Neural progenitor cell (in vitro differentiated cells): Measurements from ENCODE around the gene GLCCI1. TPM values are rescaled to one million over a fixed set of nuclear protein-coding genes. Genes with fewer than 3 reads are reported as not detected.

ENCODE experiments used
- DNase-seq: peaks from one replicate; pipeline ENCODE4 v3.0.0-alpha.2; 2016; ENCODE audit warnings: low spot score
- H2AFZ ChIP-seq: fragments of 200-600 bp; sonication (generic); replicated peaks from 2 replicates; pipeline ENCODE4 v1.6.1; 2016; ENCODE audit warnings: antibody characterized with exemption
- H3F3A ChIP-seq: fragments of 200-600 bp; sonication (generic); 2 replicates; pipeline ENCODE4 v1.6.1; 2016; ENCODE audit warnings: antibody characterized with exemption, low read depth
- H3K27ac ChIP-seq: fragments of 200-600 bp; sonication (generic); 2 replicates; pipeline ENCODE4 v1.5.1; 2016; ENCODE audit warnings: mild to moderate bottlenecking
- H3K27me3 ChIP-seq: fragments of 200-600 bp; sonication (generic); 2 replicates; pipeline ENCODE4 v1.6.1; 2016; ENCODE audit warnings: mild to moderate bottlenecking, moderate library complexity
- H3K36me3 ChIP-seq: fragments of 200-600 bp; sonication (generic); 2 replicates; pipeline ENCODE4 v1.5.1; 2016
- H3K4me1 ChIP-seq: fragments of 200-600 bp; sonication (generic); 2 replicates; pipeline ENCODE4 v1.6.1; 2016; ENCODE audit warnings: mixed run types
- H3K4me2 ChIP-seq: fragments of 200-600 bp; sonication (generic); 2 replicates; pipeline ENCODE4 v1.6.1; 2016
- H3K4me3 ChIP-seq: fragments of 200-600 bp; sonication (generic); 2 replicates; pipeline ENCODE4 v1.5.1; 2016
- H3K79me2 ChIP-seq: fragments of 200-600 bp; sonication (generic); 2 replicates; pipeline ENCODE4 v1.6.1; 2016; ENCODE audit warnings: low read depth
- H3K9ac ChIP-seq: fragments of 200-600 bp; sonication (generic); 2 replicates; pipeline ENCODE4 v1.6.1; 2016
- H3K9me3 ChIP-seq: fragments of 200-600 bp; sonication (generic); 2 replicates; pipeline ENCODE4 v1.5.1; 2016; ENCODE audit warnings: low read depth
- H4K20me1 ChIP-seq: fragments of 200-600 bp; sonication (generic); 2 replicates; pipeline ENCODE4 v1.6.1; 2016; ENCODE audit warnings: low read depth
- H3K27ac Mint-ChIP-seq: 3 replicates; pipeline ENCODE4 v1.8.0; 2021; ENCODE audit warnings: mixed read lengths
- H3K27me3 Mint-ChIP-seq: 2 replicates; pipeline ENCODE4 v1.8.0; 2022; ENCODE audit warnings: low read depth, mild to moderate bottlenecking, inconsistent platforms, moderate library complexity, mixed read lengths; ENCODE audit not compliant: insufficient read depth
- H3K36me3 Mint-ChIP-seq: 3 replicates; pipeline ENCODE4 v1.8.0; 2021; ENCODE audit warnings: mixed read lengths
- H3K4me1 Mint-ChIP-seq: 3 replicates; pipeline ENCODE4 v1.8.0; 2021; ENCODE audit warnings: mixed read lengths
- H3K4me3 Mint-ChIP-seq: 3 replicates; pipeline ENCODE4 v1.8.0; 2021; ENCODE audit warnings: mild to moderate bottlenecking, moderate library complexity, mixed read lengths
- H3K9me3 Mint-ChIP-seq: 3 replicates; pipeline ENCODE4 v1.8.0; 2020; ENCODE audit warnings: mixed read lengths
- CTCF ChIP-seq: fragments of 200-600 bp; sonication (generic); IDR thresholded peaks from 2 replicates; pipeline ENCODE4 v1.5.1; 2017; ENCODE audit warnings: antibody characterized with exemption, mild to moderate bottlenecking
- EZH2 ChIP-seq: fragments of 200-600 bp; sonication (generic); IDR thresholded peaks from 2 replicates; pipeline ENCODE4 v1.6.1; 2017; ENCODE audit warnings: antibody characterized with exemption, mild to moderate bottlenecking, moderate library complexity
- EZH2phosphoT487 ChIP-seq: fragments of 200-600 bp; sonication (generic); IDR thresholded peaks from 2 replicates; pipeline ENCODE4 v1.6.1; 2017; ENCODE audit warnings: antibody characterized with exemption
- total RNA-seq: library from RNA; depleted of rRNA; stranded (reverse); fragments of >200 nt; gene quantifications from 2 replicates; pipeline ENCODE4 v1.2.3, GENCODE V29; 2015; ENCODE audit warnings: low replicate concordance

Gene GLCCI1
- total RNA-seq, 1 donor from 2014 or later: 78.0 TPM

GRCh38 chr7:8128449-8129317, 160.1 kb downstream of the GLCCI1 start:
- no peak overlapping the region for H3K9ac ChIP-seq
- peaks cover 4% of the 10 kb centered on the region for H3K27me3 Mint-ChIP-seq
- H3K4me1 ChIP-seq: peaks cover 3% of the 10 kb centered on the region
- DNase-seq: no peak
- peaks cover 2% of the 10 kb centered on the region for H3K9me3 Mint-ChIP-seq
- H3K79me2 ChIP-seq: no peaks in the 10 kb centered on the region
- H3K27ac Mint-ChIP-seq: no peak overlapping the region
- H3K4me2 ChIP-seq: no peak overlapping the region
- no peaks in the 10 kb centered on the region for H3K9me3 ChIP-seq
- H2AFZ ChIP-seq: peak overlapping the region; percentile 68
- no peaks in the 10 kb centered on the region for H3K36me3 Mint-ChIP-seq
- no peaks in the 10 kb centered on the region for H3K27me3 ChIP-seq
- TF ChIP-seq EZH2: no peak
- TF ChIP-seq CTCF: no peak
- TF ChIP-seq EZH2phosphoT487: no peak
- no peaks in the 10 kb centered on the region for H3F3A ChIP-seq
- H3K27ac ChIP-seq: no peak overlapping the region
- no peak overlapping the region for H3K4me3 ChIP-seq
- H3K4me3 Mint-ChIP-seq: no peak overlapping the region
- peaks cover 6% of the 10 kb centered on the region for H3K4me1 Mint-ChIP-seq
- no peaks in the 10 kb centered on the region for H4K20me1 ChIP-seq
- H3K36me3 ChIP-seq: no peaks in the 10 kb centered on the region

- peaks cover 12% of the 10 kb centered on the region for H3K4me1 Mint-ChIP-seq
- peaks cover 2% of the 10 kb centered on the region for H3K9me3 Mint-ChIP-seq
- Histone ChIP-seq H3K9ac (no peak overlapping the region), H3F3A (no peaks in the 10 kb centered on the region), H3K27me3 (no peaks in the 10 kb centered on the region), H3K4me3 (no peak overlapping the region), H3K36me3 (no peaks in the 10 kb centered on the region), H3K4me1 (peaks cover 3% of the 10 kb centered on the region), H3K9me3 (no peaks in the 10 kb centered on the region), H4K20me1 (no peaks in the 10 kb centered on the region), H3K4me2 (no peak overlapping the region), H3K27ac (no peak overlapping the region), H2AFZ (no peak overlapping the region), H3K79me2 (no peaks in the 10 kb centered on the region)
- peaks cover 4% of the 10 kb centered on the region for H3K27me3 Mint-ChIP-seq
- no peak overlapping the region for H3K4me3 Mint-ChIP-seq
- H3K36me3 Mint-ChIP-seq: no peaks in the 10 kb centered on the region
- TF ChIP-seq EZH2phosphoT487: no peak
- TF ChIP-seq CTCF: no peak
- no peak for TF ChIP-seq EZH2
- H3K27ac Mint-ChIP-seq: no peak overlapping the region
- no peak for DNase-seq
Measured at GRCh38 chr7:8129318-8129659, 160.7 kb downstream of the GLCCI1 start.

- Histone ChIP-seq H3K4me3 (no peak overlapping the region), H3K79me2 (no peaks in the 10 kb centered on the region), H3K9me3 (no peaks in the 10 kb centered on the region), H2AFZ (no peak overlapping the region), H3K4me1 (peaks cover 6% of the 10 kb centered on the region), H3F3A (no peaks in the 10 kb centered on the region), H3K27ac (no peak overlapping the region), H3K4me2 (no peak overlapping the region), H3K9ac (no peak overlapping the region), H3K36me3 (no peaks in the 10 kb centered on the region), H4K20me1 (no peaks in the 10 kb centered on the region), H3K27me3 (no peaks in the 10 kb centered on the region)
- no peaks in the 10 kb centered on the region for H3K36me3 Mint-ChIP-seq
- no peak for TF ChIP-seq EZH2
- TF ChIP-seq CTCF: no peak
- TF ChIP-seq EZH2phosphoT487: no peak
- H3K9me3 Mint-ChIP-seq: peaks cover 2% of the 10 kb centered on the region
- H3K27ac Mint-ChIP-seq: no peak overlapping the region
- H3K4me1 Mint-ChIP-seq: peaks cover 17% of the 10 kb centered on the region
- no peak for DNase-seq
- H3K27me3 Mint-ChIP-seq: no peaks in the 10 kb centered on the region
- H3K4me3 Mint-ChIP-seq: no peak overlapping the region
Measured at GRCh38 chr7:8130663-8131062, 162.1 kb downstream of the GLCCI1 start.
